GM12872 (cell line): ENCODE results near the gene SMIM45.

ENCODE experiments used
- TF ChIP-seq, protein P1 (sequence below): IDR thresholded peaks from 3 replicates; pipeline ENCODE4 v1.5.1; 2011; ENCODE audit warnings: low read depth, mild to moderate bottlenecking, low read length, moderate library complexity; ENCODE audit not compliant: insufficient read depth

SMIM45 gene

DNA sequence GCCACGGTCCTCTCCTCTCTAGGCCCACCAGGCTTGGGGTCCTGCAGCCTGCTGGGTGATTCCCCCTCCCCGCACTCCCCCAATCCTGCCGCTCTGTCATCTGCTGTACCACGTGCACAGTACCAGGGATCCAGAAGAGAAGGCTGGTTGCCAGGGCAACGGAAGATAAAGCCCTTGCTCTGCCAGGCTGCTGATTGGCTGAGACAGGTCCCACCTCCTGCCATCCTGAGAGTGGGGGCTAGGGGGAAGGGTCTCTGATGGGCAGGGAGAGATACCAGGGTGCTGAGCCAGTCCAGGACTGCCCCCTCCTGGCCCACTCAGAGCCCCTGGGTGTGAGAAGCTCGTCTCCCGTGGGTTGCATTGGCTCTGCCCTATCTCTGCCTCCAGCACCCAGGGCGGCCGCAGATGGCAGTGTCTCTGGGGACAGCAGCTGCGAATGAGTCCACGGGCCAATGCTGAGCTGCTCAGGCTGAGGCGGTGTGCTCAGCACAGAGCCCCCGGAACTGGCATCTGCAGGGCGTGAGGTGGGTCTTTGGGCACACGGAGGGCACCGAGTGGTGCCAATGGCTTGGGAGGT is at the start of gene SMIM45:
Gene SMIM45, plus strand, starts transcription at position 253 of the 577 bp plus-strand sequence.
- TF ChIP-seq, protein P1, sequence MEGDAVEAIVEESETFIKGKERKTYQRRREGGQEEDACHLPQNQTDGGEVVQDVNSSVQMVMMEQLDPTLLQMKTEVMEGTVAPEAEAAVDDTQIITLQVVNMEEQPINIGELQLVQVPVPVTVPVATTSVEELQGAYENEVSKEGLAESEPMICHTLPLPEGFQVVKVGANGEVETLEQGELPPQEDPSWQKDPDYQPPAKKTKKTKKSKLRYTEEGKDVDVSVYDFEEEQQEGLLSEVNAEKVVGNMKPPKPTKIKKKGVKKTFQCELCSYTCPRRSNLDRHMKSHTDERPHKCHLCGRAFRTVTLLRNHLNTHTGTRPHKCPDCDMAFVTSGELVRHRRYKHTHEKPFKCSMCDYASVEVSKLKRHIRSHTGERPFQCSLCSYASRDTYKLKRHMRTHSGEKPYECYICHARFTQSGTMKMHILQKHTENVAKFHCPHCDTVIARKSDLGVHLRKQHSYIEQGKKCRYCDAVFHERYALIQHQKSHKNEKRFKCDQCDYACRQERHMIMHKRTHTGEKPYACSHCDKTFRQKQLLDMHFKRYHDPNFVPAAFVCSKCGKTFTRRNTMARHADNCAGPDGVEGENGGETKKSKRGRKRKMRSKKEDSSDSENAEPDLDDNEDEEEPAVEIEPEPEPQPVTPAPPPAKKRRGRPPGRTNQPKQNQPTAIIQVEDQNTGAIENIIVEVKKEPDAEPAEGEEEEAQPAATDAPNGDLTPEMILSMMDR = no peak; the same call in 2 of the 3 replicates

DNA sequence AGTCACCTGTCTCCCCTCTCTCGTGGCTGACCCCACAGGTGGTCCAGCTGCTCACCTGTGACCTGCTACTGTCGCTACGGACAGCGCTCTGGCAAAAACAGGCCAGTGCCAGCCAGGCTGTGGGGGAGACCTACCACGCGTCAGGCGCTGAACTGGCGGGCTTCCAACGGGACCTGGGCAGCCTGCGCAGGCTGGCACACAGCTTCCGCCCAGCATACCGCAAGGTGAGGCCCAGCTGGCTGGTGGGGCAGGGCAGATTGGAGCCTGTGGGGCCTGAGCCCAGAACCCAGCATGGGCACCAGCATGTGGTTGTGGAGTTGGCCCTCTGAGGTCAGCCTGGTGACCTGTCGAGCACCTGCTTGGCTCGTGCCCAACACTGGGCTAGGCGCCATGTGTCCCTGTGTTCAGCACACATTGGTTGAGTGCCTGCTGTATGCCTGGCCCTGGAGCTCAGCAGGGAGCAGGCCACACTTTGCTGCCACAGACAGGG is 49.0 kb upstream of the SMIM45 start:
- TF ChIP-seq, protein P1 = no peak

DNA sequence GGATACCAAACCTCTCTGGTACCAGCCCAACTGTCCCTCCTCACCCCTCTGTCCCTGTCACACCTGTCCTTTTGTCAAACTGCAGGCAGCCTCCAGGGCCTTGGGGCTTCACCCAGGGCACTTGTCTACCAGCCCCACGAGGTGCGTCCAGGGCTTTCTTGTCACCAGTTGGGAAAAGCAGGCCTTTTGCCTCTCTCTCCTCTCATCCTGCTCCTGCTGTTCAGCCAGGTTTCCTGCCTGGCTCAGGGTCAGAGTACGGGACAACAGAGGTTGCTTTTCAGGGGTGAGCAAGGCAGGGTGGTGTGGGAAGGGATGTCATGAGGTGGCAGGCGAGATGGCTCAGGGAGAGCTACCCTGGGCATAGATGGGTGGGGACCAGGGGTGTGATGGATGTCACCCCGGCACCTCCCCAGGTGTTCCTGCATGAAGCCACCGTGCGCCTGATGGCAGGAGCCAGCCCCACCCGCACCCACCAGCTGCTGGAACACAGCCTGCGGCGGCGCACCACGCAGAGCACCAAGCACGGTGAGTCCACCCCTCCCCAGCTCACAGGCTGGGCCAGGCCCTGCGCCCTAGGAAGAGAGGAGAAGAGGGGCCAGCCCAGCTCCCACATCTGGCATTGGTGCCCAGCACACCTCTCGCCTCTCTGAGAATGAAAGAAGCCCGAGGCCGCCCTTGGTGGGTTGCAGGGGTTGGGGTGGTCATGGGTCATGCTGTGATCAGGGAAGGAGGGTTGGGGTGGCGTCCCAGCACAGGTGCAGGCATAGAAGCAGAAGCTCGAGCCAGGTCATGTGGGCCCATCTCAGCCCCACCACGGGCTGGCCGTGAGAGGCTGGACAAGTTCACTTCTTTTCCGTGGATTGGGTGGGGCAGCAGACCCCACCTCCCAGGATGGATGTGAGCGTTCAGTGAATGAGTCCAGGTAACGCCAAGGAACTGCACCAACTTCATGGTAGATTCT is 47.2 kb upstream of the SMIM45 start:
- TF ChIP-seq, protein P1 = no peak

DNA sequence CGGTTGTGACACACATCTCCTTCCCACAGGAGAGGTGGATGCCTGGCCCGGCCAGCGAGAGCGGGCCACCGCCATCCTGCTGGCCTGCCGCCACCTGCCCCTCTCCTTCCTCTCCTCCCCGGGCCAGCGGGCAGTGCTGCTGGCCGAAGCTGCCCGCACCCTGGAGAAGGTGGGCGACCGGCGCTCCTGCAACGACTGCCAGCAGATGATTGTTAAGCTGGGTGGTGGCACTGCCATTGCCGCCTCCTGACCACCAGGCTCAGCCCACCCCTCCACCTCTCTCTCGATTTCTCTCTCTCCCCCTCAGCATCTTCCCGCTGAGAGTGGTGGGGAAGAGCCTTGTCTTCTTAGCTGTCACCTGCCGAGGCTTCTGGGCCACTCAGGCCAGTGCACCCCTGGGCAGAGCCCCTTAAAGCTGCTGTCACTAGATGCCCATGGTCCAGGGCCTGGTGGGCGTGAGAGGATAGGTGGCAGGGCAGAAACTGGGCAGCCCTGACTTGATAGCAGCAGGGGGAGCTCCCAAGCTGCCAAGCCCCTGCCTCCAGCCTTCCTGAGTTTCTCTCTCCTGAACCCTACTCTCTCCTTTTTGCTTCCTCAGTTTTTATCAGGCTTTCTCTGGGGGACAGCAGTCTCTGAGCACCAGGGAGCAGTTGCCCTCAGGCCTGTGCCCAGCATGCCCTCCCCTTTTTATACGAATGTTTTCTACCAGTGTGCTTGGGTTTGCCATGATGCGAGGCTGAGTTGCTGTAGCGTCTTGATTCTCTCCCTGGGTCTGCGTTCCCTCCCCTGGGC is 46.3 kb upstream of the SMIM45 start:
- TF ChIP-seq, protein P1 = 0 out of 3 replicates have a peak, but pooled peaks have one; percentile 12

DNA sequence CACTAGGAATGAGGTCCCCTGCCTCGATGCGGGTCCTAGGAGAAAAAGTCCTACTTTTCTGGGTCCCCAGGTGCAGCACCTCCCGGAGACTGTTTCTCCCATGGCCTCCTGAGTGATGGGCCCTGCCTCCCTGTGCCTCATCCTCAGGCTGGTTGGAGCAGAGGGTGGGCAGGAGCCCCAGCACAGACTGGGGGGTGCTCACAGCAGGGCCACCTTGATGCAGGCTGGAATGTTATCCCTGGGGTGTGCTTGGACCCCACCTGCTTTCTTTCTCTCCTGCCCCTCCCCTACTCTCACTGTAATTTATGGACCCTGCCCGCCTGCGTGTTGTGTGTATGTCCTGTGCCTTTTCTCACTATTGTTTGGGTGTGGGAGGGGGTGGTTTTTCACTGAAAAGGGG is 45.1 kb upstream of the SMIM45 start:
- TF ChIP-seq, protein P1 = no peak

DNA sequence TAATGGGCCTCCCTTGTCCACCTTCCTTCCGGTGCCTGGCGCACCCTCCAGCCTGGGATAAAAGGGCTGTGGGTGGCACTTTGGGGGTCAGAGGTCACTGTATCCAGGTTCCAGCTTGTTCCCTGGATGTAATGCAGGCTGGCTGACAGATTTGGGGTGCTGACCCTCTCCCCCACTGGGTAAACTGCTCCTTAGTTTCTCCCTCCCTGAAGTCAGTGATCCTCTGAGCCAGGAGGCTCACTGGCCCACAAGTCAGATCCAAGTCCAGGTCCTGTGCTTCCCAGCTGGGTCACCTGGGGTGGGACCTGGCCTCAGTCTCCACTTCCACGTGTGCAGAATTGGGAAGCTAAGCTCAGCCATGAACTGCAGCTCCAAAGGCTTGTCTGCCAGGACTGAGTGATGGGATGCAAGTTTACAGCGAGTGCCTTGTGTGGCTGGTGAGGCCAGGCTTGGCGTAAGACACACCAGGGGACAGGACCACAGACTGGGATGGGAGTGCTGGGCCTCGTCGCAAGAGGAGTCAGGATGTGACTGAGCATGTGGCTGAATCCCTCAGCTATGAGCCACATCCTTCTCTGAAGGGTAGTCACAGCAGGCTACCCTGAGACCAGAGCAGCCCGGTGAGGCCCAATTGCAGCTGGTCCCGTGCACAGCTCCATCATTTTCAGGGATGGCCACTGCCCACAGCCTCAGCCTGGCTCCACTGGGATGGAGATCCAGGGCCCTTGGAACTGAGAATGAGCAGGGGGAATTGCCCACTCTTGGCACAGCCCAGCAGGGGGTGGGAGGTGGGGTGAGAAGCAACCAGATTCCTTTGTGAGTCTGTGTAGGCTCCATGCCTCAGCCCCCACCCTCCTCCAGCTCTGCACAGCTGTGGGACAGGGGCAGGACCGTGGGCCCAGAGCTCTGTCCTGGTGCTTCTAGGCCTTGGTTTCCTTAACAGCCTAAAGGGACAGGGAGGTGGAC is 44.2 kb upstream of the SMIM45 start:
- TF ChIP-seq, protein P1 = no peak
